Testis (tissue), 3 donors: Measurements from ENCODE around the gene DMGDH. TPM values are rescaled to one million over a fixed set of nuclear protein-coding genes. Genes with fewer than 3 reads are reported as not detected.

ENCODE experiments used
- DNase-seq: peaks from one replicate; pipeline ENCODE4 v3.0.0-alpha.2; 2019
- H3K27ac ChIP-seq, 2 donors: fragments of 200-600 bp; sonication (generic); one replicate each; pipeline ENCODE4 v1.5.1; 2019
- H3K27me3 ChIP-seq: fragments of 200-600 bp; sonication (generic); one replicate; pipeline ENCODE4 v1.5.1; 2019
- H3K36me3 ChIP-seq: fragments of 200-600 bp; sonication (generic); one replicate; pipeline ENCODE4 v1.5.1; 2017; ENCODE audit warnings: low read depth; ENCODE audit errors: missing control alignments
- H3K4me1 ChIP-seq: fragments of 200-600 bp; sonication (generic); one replicate; pipeline ENCODE4 v1.5.1; 2019
- H3K4me3 ChIP-seq, 2 donors: fragments of 200-600 bp; sonication (generic); one replicate each; pipeline ENCODE4 v1.5.1; 2017 to 2019
- H3K9me3 ChIP-seq: fragments of 200-600 bp; sonication (generic); one replicate; pipeline ENCODE4 v1.5.1; 2017
- CTCF ChIP-seq, 3 experiments: fragments of 450-650 bp in 2 of 3; fragments of 200-600 bp in 1 of 3; sonication (generic) in 1 of 3; IDR thresholded peaks; one replicate each; pipeline ENCODE4 v1.5.1; 2016 to 2019; ENCODE audit warnings: antibody characterized with exemption in 3 of 3, mild to moderate bottlenecking in 2 of 3, moderate library complexity in 1 of 3
- POLR2A ChIP-seq: fragments of 450-650 bp; IDR thresholded peaks from one replicate; pipeline ENCODE4 v1.6.1; 2017; ENCODE audit warnings: antibody characterized with exemption, mild to moderate bottlenecking, moderate library complexity
- WGBS, 2 donors: methylation state at CpG; one replicate each; pipeline ENCODE4 v1.1.5; 2018; 5-methylcytosine and 5-hydroxymethylcytosine counted together
- intact Hi-C: fragments of 100-400 bp; cut with DNase I; formaldehyde crosslinking; loops from one replicate; pipeline ENCODE4 v1.15.1; 2023; ENCODE audit warnings: low total_unique reads
- polyA plus RNA-seq: library from polyadenylated mRNA; stranded (reverse); fragments of 350-450 nt; fragmentation: Illumina TruSeq; extraction: RNeasy Lipid Tissue Mini Kit (QIAGEN cat#74804); gene quantifications from one replicate; pipeline ENCODE4 v1.2.3, GENCODE V29; 2014; ENCODE audit warnings: low read depth, low replicate concordance; ENCODE audit not compliant: insufficient read depth
- total RNA-seq, 2 donors: library from RNA; depleted of rRNA; stranded (reverse); fragments of >200 nt; gene quantifications; one replicate each; pipeline ENCODE4 v1.2.3, GENCODE V29; 2016

The DMGDH gene
- total and polyA plus RNA-seq, 3 donors from 2014 or later, result 3.8 to 18.0 (median 6.8) TPM

- H3K36me3 ChIP-seq, result no peaks in the 10 kb centered on the region
- intact Hi-C loops, result no loop called here
- DNase-seq, result no peak
- H3K9me3 ChIP-seq, result no peaks in the 10 kb centered on the region
- TF ChIP-seq CTCF (IDR thresholded peaks at IDR 0.05) (no peak), POLR2A (no peak)
- 80 to 81% methylated on average over 9 to 11 of the region's 11 CpGs for WGBS, 2 donors
- no peaks in the 10 kb centered on the region for H3K4me1 ChIP-seq
- no peaks in the 10 kb centered on the region for H3K27me3 ChIP-seq
- no peak overlapping the region for H3K27ac ChIP-seq
- H3K4me3 ChIP-seq, result no peak overlapping the region
These were observed 6.4 kb upstream of the DMGDH start for GRCh38 chr5:79075646-79076426.

- Histone ChIP-seq H3K4me3 (no peak overlapping the region), H3K36me3 (no peaks in the 10 kb centered on the region), H3K27me3 (no peaks in the 10 kb centered on the region), H3K9me3 (no peaks in the 10 kb centered on the region), H3K4me1 (no peaks in the 10 kb centered on the region), H3K27ac (no peak overlapping the region)
- 86 to 93% methylated on average over 6 of the region's 6 CpGs for WGBS, 2 donors
- intact Hi-C loops, result no loop called here
- DNase-seq, result no peak
- TF ChIP-seq POLR2A (no peak), CTCF (IDR thresholded peaks at IDR 0.05) (no peak)
These were observed 5.2 kb upstream of the DMGDH start for GRCh38 chr5:79074641-79075040.

- Histone ChIP-seq H3K27ac (peak overlapping the region; percentile 68 to 75), H3K4me3 (peak overlapping the region; percentile 58 to 67), H3K4me1 (no peaks in the 10 kb centered on the region), H3K36me3 (no peaks in the 10 kb centered on the region), H3K9me3 (no peaks in the 10 kb centered on the region), H3K27me3 (no peaks in the 10 kb centered on the region)
- 9 to 27% methylated on average over 9 of the region's 9 CpGs for whole genome bisulfite sequencing, 2 donors
- no peak for TF ChIP-seq POLR2A
- DNase-seq, result peak; percentile 22
- intact Hi-C loops, result no loop called here
These were observed 835 bp upstream of the DMGDH start for GRCh38 chr5:79070350-79070667.

GRCh38 chr5:79062436-79062835 lies 7.0 kb downstream of the DMGDH start:
- H3K27me3 ChIP-seq, result no peaks in the 10 kb centered on the region
- H3K4me1 ChIP-seq, result no peaks in the 10 kb centered on the region
- intact Hi-C loops, result no loop called here
- WGBS, 2 donors, result 91 to 95% methylated on average over 3 of the region's 3 CpGs
- no peaks in the 10 kb centered on the region for H3K36me3 ChIP-seq
- no peak overlapping the region for H3K27ac ChIP-seq
- no peaks in the 10 kb centered on the region for H3K9me3 ChIP-seq
- TF ChIP-seq CTCF (IDR thresholded peaks at IDR 0.05), result no peak
- no peak for TF ChIP-seq POLR2A
- DNase-seq, result no peak
- no peak overlapping the region for H3K4me3 ChIP-seq

GRCh38 chr5:79059674-79060073 lies 9.8 kb downstream of the DMGDH start:
- TF ChIP-seq POLR2A, result no peak
- TF ChIP-seq CTCF (IDR thresholded peaks at IDR 0.05), result no peak
- H3K9me3 ChIP-seq, result no peaks in the 10 kb centered on the region
- WGBS, 2 donors, result 85 to 86% methylated on average over 4 of the region's 4 CpGs
- no peak overlapping the region for H3K4me3 ChIP-seq
- no peak overlapping the region for H3K27ac ChIP-seq
- no peaks in the 10 kb centered on the region for H3K36me3 ChIP-seq
- intact Hi-C loops, result no loop called here
- H3K27me3 ChIP-seq, result no peaks in the 10 kb centered on the region
- H3K4me1 ChIP-seq, result no peaks in the 10 kb centered on the region
- DNase-seq, result no peak
